LNCaP clone FGC (cell line): ENCODE measurements around the gene KCNK2.

Experiments
- DNase-seq: peaks from one replicate; pipeline ENCODE4 v3.0.0-alpha.2; 2011; ENCODE audit warnings: low read depth
- H3K4me3 ChIP-seq: 2 replicates; pipeline ENCODE4 v1.5.1; 2011; ENCODE audit warnings: mild to moderate bottlenecking, low read depth, low read length, control low read depth
- TF ChIP-seq, protein P1 (sequence below): IDR thresholded peaks from 2 replicates; pipeline ENCODE4 v1.5.1; 2012; ENCODE audit warnings: mild to moderate bottlenecking; ENCODE audit not compliant: control insufficient read depth, insufficient read depth; ENCODE audit errors: extremely low read depth

KCNK2 gene

DNA sequence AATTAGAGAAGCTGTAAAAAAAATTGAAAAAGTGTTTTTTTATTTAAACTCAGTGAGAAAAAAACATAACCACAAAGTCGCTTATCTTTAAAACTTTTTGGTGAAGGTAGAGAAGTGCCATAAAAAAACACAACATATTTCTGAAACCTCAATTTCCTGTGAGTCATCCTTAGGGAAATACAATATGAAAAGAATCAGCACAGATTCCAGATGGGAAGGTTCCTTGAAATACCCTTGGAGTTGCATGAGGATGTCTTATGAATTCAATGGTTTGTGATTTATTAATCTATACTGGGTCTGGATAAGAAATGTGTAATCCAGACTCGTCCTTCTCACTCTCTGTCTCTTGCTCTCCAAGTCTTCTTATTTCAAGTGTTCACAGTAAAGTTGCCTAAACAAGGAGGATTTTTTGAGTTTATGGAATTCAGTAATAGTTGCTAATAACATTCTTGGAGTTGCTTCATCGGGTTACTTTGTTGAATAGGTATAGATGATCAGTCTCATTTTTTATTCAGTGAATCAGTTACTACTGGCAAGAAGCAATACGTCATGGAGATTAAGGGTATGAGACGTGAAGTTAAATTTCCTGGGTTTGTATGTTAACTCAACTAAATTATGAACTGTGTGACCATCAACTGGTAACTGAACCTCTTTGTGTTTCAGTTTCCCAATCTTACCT lies 191.4 kb downstream of the KCNK2 start:
- TF ChIP-seq, protein P1, sequence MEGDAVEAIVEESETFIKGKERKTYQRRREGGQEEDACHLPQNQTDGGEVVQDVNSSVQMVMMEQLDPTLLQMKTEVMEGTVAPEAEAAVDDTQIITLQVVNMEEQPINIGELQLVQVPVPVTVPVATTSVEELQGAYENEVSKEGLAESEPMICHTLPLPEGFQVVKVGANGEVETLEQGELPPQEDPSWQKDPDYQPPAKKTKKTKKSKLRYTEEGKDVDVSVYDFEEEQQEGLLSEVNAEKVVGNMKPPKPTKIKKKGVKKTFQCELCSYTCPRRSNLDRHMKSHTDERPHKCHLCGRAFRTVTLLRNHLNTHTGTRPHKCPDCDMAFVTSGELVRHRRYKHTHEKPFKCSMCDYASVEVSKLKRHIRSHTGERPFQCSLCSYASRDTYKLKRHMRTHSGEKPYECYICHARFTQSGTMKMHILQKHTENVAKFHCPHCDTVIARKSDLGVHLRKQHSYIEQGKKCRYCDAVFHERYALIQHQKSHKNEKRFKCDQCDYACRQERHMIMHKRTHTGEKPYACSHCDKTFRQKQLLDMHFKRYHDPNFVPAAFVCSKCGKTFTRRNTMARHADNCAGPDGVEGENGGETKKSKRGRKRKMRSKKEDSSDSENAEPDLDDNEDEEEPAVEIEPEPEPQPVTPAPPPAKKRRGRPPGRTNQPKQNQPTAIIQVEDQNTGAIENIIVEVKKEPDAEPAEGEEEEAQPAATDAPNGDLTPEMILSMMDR, result no peak
- DNase-seq, result no peak
- H3K4me3 ChIP-seq, result no peak overlapping the region

DNA sequence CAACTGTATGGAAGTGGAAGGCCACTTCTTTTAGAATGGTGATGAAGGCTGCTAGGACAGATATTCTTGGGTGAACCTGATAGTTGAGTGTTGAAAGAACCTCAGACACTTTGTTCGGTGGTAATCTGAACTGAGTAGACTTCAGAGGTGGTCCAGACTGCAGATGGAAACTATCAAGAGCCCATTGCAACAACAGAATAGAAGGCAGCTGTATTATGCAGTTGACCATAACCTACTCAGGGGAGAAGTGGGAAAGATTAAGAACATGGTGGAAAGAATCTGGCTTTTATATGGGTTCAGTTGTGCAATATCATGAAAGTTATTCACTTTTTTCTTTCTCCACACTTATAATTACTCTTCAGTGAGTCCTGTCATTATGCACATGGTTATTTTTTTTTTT lies 194.0 kb downstream of the KCNK2 start:
- TF ChIP-seq, protein P1, result no peak
- no peak overlapping the region for H3K4me3 ChIP-seq
- no peak for DNase-seq

DNA sequence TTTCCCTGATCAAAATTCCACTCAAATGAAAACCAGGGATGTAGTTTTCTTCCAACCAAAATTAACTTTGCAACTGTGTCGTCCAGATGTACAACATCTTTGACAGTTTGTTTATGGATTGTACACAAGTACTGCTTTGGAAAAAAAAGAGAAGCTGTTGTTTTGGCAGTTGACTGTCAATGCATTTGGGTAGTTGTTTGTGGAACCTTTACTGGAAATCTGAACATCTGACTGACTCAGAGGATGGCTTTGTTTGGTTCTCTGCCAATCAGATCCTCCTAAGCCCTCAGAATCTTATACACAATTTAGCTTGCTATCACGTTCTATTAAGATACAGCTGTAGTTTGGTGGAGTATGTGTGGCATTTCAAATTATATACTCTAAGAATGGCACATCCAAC lies 195.0 kb downstream of the KCNK2 start:
- TF ChIP-seq, protein P1, result no peak
- no peak for DNase-seq
- H3K4me3 ChIP-seq, result no peak overlapping the region

DNA sequence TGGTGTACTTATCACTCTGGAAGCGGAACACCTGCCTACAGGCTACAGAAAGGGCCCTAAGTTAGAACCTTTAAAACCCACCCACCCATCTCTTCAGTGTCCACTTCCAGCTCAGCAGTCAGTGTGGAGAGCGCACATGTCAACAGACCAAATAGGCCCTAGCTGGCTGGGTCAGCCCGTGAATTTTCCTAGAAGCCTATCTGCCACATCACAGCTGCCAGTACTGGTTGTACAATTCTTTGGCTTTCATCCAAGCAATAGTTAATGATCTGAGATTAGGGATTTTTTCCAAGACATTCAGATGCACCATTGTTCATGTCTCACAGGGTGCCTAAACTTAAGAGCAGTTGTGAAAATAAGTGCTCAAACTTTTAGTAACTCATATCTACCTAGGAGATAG lies 197.1 kb downstream of the KCNK2 start:
- DNase-seq, result peak; percentile 4
- TF ChIP-seq, protein P1, result no peak
- H3K4me3 ChIP-seq, result no peak overlapping the region

DNA sequence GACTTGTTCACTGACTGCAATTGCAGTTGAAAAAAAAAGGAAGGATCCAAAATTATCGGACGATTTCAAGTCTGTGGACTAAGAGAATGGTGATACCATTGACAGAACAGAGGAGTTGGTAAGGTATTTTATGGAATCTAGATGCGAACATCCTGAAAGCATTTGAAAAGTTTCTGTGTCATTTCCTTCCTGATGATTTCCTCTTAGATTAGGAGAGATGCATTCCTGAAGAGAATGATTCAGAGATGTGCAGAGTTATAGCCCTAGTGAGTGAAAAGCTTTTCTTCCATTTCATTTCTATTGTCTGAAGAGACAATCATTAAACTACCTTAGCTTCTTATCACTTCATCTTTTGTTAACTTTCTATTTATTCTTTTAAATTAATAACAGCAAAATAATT lies 200.0 kb downstream of the KCNK2 start:
- TF ChIP-seq, protein P1, result no peak
- DNase-seq, result no peak
- no peak overlapping the region for H3K4me3 ChIP-seq

DNA sequence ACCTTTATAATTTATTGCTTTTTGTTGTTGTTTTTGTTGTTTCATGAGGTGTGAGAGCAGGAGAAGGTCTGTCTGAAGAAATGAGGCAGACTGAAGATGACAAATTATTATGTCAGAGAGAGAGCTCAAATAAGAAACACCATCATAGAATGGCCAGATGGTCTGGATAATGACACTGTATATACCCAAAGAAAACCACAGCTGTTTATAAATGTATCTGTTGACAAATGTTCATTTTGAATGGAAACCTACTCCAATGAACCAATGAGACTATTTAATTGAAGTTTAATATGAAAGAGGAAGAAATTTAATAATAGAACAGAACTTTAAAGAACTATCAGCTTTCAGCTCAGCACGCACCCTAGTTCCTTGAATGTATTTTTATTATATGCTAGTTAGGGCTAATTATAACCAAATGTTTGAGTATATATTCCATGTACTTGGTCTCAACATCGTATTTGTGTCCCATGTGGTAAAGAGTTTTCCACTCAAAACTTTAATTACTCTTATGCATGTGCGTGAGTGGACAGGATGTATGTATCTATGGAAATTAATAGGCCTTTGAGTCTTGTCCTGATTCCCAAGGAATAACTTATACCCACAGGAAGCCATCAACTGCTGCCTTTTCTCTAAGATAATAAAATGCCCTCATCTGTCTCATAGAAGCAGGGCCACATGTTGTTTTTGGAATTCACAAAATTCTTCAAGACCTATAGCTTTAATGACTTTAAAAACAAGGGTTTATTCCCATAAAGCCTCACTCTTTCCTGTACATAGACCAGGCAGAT lies 202.7 kb downstream of the KCNK2 start:
- TF ChIP-seq, protein P1, result no peak
- DNase-seq, result no peak
- no peak overlapping the region for H3K4me3 ChIP-seq
